Fibroblast of skin of abdomen (primary cell): ENCODE results near the gene GFRAL. TPM values are rescaled to one million over a fixed set of nuclear protein-coding genes. Genes with fewer than 3 reads are reported as not detected.
"Not testable (repeated sequence)": the region's sequence is repeated elsewhere in the genome, so short reads cannot be mapped to it uniquely, and the experiment has no call there.

Experiments used
- DNase-seq: peaks from one replicate; pipeline ENCODE4 v3.0.0-alpha.2; 2013
- polyA plus RNA-seq, 2 experiments: library from polyadenylated mRNA; unstranded; fragments of 120-200 nt; gene quantifications; one replicate each; pipeline ENCODE4 v1.2.1, GENCODE V29; 2013; ENCODE audit not compliant: insufficient read length in 2 of 2

GFRAL gene, protein sequence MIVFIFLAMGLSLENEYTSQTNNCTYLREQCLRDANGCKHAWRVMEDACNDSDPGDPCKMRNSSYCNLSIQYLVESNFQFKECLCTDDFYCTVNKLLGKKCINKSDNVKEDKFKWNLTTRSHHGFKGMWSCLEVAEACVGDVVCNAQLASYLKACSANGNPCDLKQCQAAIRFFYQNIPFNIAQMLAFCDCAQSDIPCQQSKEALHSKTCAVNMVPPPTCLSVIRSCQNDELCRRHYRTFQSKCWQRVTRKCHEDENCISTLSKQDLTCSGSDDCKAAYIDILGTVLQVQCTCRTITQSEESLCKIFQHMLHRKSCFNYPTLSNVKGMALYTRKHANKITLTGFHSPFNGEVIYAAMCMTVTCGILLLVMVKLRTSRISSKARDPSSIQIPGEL
- not detected for polyA plus RNA-seq (2013, experiment 1 of 2; ENCODE audit: insufficient read length)
- polyA plus RNA-seq (2013, experiment 2 of 2; ENCODE audit: insufficient read length): not detected

DNA sequence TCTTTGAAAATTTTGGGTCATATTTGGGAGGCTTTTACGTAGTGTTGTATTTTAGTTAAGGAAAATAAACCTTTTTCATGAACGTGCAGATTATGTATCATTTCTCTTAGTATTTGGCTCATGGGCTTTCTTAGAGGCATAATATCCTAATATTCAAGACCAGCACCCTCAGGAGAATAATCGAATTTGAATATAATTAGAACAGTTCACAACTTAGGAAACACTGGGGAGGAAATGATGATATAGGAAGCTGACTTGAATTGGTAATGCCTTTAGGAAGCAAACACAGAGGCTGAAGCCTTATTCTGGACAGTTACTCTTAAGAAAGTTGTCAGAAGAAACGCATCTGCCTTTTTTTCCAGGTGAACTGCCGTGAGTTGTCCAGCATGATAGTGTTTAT is at the start of gene GFRAL:
GFRAL (plus strand) TSS at position 301 of the 400 bp plus-strand sequence; CDS start at position 387, 86 bp downstream.
- no peak for DNase-seq

DNA sequence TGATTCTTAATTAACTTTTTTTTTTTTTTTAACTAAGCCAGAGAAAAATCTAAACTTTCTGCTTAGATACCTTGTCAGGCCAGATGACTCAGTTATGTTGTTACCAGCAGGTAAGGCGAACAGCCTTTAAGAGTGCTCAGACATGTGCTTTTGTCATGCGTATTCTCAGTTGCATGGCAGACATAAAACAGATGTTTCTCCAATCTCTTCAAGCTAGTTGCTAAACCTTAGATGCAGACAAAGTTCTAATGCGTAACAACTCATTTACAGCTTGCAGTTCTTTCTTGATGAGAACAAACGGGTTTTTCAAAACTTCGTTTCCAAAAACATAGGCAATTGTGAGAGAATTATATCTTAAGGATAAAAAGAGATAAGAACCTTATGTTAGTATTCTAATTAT is 49.6 kb upstream of the GFRAL start:
- DNase-seq: no peak

GRCh38 chr6:55281215-55281614 is 46.1 kb upstream of the GFRAL start:
- DNase-seq: no peak

GRCh38 chr6:55282115-55282514 is 45.2 kb upstream of the GFRAL start:
- no peak for DNase-seq

GRCh38 chr6:55286824-55287223 is 40.4 kb upstream of the GFRAL start:
- DNase-seq: no peak

DNA sequence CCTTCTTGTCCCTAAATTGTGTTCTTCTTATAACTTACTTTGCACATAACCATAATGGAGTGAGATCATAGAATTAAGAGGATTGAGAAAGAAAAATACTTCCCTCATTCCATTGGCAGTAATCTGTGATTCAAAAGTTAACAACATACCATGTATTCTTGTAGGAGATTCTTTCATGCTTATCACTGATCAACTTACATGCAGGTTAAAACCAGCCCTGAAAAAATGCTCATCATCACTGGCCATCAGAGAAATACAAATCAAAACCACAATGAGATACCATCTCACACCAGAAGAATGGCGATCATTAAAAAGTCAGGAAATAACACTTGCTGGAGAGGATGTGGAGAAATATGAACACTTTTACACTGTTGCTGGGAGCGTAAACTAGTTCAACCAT is 36.5 kb upstream of the GFRAL start:
- no peak for DNase-seq

DNA sequence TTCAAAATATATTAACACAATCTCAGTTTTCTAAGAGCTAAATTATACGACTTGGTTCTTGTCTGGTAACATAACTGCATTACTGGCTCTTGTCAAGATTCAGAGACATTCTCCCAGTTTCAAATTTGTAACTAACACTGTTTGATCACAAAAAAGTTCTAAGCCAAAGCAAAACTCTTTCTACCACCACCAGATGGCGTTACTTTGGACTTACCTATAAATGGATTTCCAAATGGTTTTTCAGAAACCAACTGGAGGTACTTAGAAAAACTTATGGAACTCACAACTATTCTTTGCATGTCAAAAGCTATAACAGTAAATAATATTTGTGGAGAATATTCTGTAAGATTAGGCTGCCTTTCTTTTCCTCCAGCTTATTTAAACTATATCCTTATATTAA is 34.2 kb upstream of the GFRAL start:
- no peak for DNase-seq

GRCh38 chr6:55297214-55297613 is 30.1 kb upstream of the GFRAL start:
- DNase-seq: not testable (repeated sequence)

DNA sequence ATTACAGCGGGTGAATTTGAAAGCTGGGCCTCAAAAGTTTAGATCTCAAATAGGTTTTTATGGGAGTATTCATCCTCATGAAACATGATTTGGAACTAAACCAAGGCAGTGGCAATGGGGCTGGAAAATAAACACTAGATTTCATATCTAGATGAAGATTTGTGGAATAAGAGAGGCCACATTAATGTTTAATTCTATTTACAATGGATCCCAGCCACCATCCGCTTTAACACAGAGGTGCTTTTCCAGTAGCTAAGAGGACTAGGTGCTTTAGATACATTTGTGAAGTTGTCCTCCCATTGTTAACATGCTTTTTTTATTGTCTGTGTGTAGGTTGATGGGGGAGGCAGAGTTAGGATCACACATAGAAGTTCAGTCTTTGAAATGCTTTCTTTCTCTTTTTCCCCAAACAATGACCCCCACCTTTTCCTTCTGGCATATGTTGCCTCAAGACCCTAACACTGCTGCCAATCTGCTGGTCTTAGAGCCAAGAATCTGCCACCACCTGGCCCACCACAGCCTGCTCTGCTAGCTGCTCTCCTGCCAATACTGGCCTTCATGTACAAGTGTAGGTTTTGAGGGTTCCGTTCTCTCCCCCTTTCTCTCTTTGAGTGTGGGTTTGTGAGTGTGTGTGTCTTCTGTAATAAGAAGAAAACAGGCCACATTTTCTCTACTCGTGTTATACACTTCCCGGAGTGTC is 27.8 kb upstream of the GFRAL start:
- no peak for DNase-seq

DNA sequence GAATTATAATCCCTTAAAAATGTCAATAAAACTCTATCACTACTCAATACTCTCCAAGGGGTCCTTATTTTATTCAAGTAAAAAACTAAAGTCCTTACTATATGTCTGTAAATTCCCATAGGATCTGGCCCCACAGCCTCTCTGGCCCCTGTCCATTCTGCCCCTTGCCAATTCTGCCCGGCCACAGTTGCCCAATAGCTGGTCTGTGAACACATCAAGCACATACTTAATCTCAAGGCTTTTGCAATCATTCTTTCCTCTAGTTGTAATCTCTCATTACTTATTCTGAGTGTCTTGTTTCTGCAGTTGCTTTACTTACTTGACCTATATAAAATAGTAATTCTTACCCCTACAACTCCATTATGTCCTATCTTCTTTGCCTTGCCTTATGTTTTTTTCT is 22.5 kb upstream of the GFRAL start:
- no peak for DNase-seq

GRCh38 chr6:55319961-55320695 is 7.1 kb upstream of the GFRAL start:
- DNase-seq: no peak

- no peak for DNase-seq
Measured at GRCh38 chr6:55320696-55321086, 6.6 kb upstream of the GFRAL start.

DNA sequence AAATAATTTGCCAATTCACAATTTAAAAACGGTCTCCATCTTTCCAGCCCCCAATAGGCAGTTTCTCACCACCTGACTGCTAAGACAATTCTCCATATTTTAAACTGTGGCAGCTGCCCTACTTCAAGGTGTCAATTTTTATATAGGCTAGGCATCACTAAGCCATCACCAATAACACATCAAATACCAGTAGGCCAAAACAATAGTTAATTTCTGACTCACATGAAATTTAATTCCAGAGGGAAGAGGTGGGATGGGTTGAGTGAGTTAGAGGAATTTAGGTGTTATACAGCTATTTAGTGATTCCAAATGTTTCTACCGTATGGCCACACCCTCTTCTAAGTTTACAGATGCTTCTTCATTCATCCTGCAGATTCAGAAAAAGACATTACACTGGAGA is 49.9 kb downstream of the GFRAL start:
- DNase-seq: no peak

GRCh38 chr6:55379471-55379870 is 52.2 kb downstream of the GFRAL start:
- peak; percentile 65 for DNase-seq

DNA sequence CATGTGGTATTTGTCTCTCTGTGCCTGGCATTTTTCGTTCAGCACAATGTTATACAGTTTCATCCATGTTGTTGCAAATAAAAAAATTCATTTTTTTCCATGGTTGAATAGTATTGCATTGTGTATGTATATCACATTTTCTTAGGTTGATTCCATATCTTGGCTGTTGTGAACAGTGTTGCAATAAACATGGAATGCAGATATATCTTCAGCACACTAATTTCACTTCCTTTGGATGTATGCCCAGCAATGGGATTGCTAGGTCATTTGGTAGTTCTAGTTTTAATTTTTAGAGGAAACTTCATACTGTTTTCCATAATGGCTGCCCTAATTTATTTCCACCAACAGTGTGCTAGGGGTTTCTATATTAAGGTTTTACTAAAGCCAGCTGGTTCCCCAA is 52.6 kb downstream of the GFRAL start:
- DNase-seq: peak; percentile 65

- peak; percentile 33 for DNase-seq
Measured at GRCh38 chr6:55388211-55388610, 60.9 kb downstream of the GFRAL start.

DNA sequence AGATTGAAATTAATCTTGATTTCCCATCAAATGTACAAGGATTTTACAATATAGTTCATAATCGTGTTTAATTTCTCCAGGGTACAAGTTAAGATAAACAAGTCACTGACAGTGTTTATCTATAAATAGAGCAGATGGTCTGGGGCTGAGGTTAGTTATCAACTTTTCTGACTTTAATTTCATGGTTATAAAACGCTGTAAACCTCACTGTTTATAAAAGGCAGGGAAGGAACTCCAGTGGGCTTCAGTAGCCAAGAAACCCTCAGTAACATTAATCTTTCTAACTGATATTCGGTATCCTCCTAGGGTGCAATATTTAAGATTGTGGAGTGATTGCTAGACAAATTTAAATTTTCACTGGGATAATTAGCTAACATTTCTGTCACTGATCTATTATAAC is 68.6 kb downstream of the GFRAL start:
- no peak for DNase-seq

- no peak for DNase-seq
Measured at GRCh38 chr6:55397986-55398385, 70.7 kb downstream of the GFRAL start.

GRCh38 chr6:55399351-55399750 is 72.1 kb downstream of the GFRAL start:
- peak; percentile 19 for DNase-seq

- DNase-seq: no peak
Measured at GRCh38 chr6:55405474-55406235, 78.4 kb downstream of the GFRAL start.

DNA sequence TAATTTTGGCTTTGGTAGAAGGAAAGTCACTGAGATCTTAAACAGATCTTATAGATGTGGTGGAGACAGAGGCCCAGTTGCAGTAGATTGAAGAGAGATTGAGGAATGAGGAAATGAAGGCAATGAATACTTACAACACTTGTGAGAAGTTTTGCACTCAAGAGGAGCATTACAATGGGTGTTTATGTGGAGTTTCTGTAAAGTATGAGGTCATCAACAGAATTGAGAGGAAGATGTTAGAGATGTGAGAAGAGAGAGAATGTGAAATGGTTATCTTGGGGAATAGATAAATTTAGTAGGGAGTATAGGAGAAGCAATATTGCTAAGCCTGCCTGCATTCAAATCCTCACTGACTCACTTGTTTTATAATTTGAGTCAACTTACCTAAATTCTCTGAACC is 83.4 kb downstream of the GFRAL start:
- DNase-seq: no peak

- no peak for DNase-seq
Measured at GRCh38 chr6:55423933-55424332, 96.7 kb downstream of the GFRAL start.
